ENCODE data around the gene CMKLR1. TPM values are rescaled to one million over a fixed set of nuclear protein-coding genes. Genes with fewer than 3 reads are reported as not detected.

Gene CMKLR1
- polyA plus RNA-seq, 1 of the 3 experiments (the other 2 are of a cell fraction): 0.15 TPM

DNA sequence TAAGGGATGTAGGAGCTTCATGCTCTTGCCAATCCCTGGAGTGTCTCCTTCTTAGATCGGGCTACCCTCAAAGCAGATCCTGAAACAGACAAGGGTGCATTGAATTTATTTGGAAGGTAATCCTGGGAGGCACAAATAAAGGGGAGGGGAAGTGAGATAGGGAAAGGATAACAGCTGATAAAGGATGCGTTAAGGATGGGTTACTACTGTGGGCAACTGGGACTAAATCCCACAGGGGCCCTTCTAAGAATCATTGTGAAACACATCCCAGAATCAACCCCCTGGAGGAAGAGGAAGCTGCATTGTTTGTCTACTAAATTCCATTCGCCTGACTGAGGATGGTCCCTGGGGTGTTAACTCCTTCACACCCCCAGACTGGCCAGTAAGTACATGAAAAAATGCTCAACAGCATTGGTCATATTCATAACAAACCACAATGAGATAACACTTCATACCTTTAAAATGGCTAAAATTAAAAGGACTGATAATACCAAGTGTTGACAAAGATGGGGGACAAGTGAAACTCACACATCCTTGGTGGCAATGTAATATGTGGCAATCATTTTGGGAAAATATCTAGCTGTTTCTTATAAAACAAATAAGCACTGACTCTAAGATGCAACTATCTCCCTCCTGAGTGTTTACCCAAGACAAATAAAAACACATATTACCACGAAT is 37.0 kb upstream of the CMKLR1 start:
- H3K4me2 ChIP-seq: no peak overlapping the region
- H3K9ac ChIP-seq: no peak overlapping the region
- no peaks in the 10 kb centered on the region for H3K79me2 ChIP-seq (ENCODE audit: insufficient read depth)
- H4K20me1 ChIP-seq (ENCODE audit: insufficient read depth): no peaks in the 10 kb centered on the region
- WGBS (ENCODE audit: low lambda C conversion rate): 23% methylated on average over 4 of the region's 4 CpGs
- no peak overlapping the region for H3K27ac ChIP-seq (ENCODE audit: low read depth in 2 of 2, low read length in 1 of 2)
- H3K4me3 ChIP-seq (ENCODE audit: low read depth in 2 of 2, low read length in 1 of 2): no peak overlapping the region
- no peaks in the 10 kb centered on the region for H3K9me3 ChIP-seq
- DNase-seq: no peak
- H3K4me1 ChIP-seq (ENCODE audit: control insufficient read depth in 1 of 2, insufficient read depth in 2 of 2, low read depth in 1 of 2, low read length in 1 of 2): peaks cover 0 to 17% of the 10 kb centered on the region in 2 experiments; a peak in 2 of 4 replicates
- H3K9me2 ChIP-seq: no peaks in the 10 kb centered on the region
- H3K36me3 ChIP-seq (replicated peaks in 1 of 2; ENCODE audit: control insufficient read depth in 1 of 2, insufficient read depth in 2 of 2, low read length in 1 of 2): no peaks in the 10 kb centered on the region
- CTCF ChIA-PET: interaction anchor here (1.0 kb wide), 1 partner anchor 81 kb away, joined by 3 read pairs; no protein-coding TSS in a partner anchor
- H3F3A ChIP-seq (replicated peaks; ENCODE audit: insufficient read depth): no peaks in the 10 kb centered on the region
- H3K27me3 ChIP-seq (ENCODE audit: insufficient read depth): no peaks in the 10 kb centered on the region
- POLR2A ChIA-PET: no interaction called here
- H2AFZ ChIP-seq (ENCODE audit: low read depth): no peak overlapping the region
- TF ChIP-seq FOXM1 (IDR thresholded peaks at IDR 0.05; ENCODE audit: low read depth): no peak
- TF ChIP-seq NRF1 (IDR thresholded peaks at IDR 0.05; ENCODE audit: low read depth, low read length): no peak
- no peak for TF ChIP-seq SIN3A (IDR thresholded peaks at IDR 0.05; ENCODE audit: borderline replicate concordance, low read depth, low read length)
- no peak for TF ChIP-seq RFX5 (IDR thresholded peaks at IDR 0.05; ENCODE audit: low read length)
- TF ChIP-seq FOXJ3 (CRISPR knock-in tag; IDR thresholded peaks at IDR 0.05): no peak
- no peak for TF ChIP-seq CHD2 (IDR thresholded peaks at IDR 0.05; ENCODE audit: low read length, partially characterized antibody)
- TF ChIP-seq NFIC (IDR thresholded peaks at IDR 0.05; ENCODE audit: borderline replicate concordance): no peak
- no peak for TF ChIP-seq RCOR1 (IDR thresholded peaks at IDR 0.05; ENCODE audit: low read length)
- TF ChIP-seq GABPA (IDR thresholded peaks at IDR 0.05; ENCODE audit: low read depth): no peak
- TF ChIP-seq EZH2phosphoT487 (IDR thresholded peaks at IDR 0.05; ENCODE audit: borderline replicate concordance, low read depth): no peak
- TF ChIP-seq SMC3 (IDR thresholded peaks at IDR 0.05; ENCODE audit: low read depth, low read length): no peak
- no peak for TF ChIP-seq ELF1 (IDR thresholded peaks at IDR 0.05)
- no peak for TF ChIP-seq RAD21 (IDR thresholded peaks at IDR 0.05; ENCODE audit: low read length)
- no peak for TF ChIP-seq RXRA (IDR thresholded peaks at IDR 0.05; ENCODE audit: borderline replicate concordance, low read depth)
- TF ChIP-seq, protein P1, sequence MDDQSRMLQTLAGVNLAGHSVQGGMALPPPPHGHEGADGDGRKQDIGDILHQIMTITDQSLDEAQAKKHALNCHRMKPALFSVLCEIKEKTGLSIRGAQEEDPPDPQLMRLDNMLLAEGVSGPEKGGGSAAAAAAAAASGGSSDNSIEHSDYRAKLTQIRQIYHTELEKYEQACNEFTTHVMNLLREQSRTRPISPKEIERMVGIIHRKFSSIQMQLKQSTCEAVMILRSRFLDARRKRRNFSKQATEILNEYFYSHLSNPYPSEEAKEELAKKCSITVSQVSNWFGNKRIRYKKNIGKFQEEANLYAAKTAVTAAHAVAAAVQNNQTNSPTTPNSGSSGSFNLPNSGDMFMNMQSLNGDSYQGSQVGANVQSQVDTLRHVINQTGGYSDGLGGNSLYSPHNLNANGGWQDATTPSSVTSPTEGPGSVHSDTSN (IDR thresholded peaks at IDR 0.05): no peak

GRCh38 chr12:108374596-108375320 is 35.6 kb upstream of the CMKLR1 start:
- no peak overlapping the region for H3K9ac ChIP-seq
- TF ChIP-seq, protein P2, sequence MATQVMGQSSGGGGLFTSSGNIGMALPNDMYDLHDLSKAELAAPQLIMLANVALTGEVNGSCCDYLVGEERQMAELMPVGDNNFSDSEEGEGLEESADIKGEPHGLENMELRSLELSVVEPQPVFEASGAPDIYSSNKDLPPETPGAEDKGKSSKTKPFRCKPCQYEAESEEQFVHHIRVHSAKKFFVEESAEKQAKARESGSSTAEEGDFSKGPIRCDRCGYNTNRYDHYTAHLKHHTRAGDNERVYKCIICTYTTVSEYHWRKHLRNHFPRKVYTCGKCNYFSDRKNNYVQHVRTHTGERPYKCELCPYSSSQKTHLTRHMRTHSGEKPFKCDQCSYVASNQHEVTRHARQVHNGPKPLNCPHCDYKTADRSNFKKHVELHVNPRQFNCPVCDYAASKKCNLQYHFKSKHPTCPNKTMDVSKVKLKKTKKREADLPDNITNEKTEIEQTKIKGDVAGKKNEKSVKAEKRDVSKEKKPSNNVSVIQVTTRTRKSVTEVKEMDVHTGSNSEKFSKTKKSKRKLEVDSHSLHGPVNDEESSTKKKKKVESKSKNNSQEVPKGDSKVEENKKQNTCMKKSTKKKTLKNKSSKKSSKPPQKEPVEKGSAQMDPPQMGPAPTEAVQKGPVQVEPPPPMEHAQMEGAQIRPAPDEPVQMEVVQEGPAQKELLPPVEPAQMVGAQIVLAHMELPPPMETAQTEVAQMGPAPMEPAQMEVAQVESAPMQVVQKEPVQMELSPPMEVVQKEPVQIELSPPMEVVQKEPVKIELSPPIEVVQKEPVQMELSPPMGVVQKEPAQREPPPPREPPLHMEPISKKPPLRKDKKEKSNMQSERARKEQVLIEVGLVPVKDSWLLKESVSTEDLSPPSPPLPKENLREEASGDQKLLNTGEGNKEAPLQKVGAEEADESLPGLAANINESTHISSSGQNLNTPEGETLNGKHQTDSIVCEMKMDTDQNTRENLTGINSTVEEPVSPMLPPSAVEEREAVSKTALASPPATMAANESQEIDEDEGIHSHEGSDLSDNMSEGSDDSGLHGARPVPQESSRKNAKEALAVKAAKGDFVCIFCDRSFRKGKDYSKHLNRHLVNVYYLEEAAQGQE (IDR thresholded peaks at IDR 0.05; ENCODE audit: low read depth, low read length): no peak
- TF ChIP-seq YY1 (IDR thresholded peaks at IDR 0.05; ENCODE audit: low read depth) (no peak), EZH2phosphoT487 (IDR thresholded peaks at IDR 0.05; ENCODE audit: borderline replicate concordance, low read depth) (no peak), FOXM1 (IDR thresholded peaks at IDR 0.05; ENCODE audit: low read depth) (no peak), RAD21 (IDR thresholded peaks at IDR 0.05; ENCODE audit: low read length) (no peak), RXRA (IDR thresholded peaks at IDR 0.05; ENCODE audit: borderline replicate concordance, low read depth) (no peak), TAF1 (IDR thresholded peaks at IDR 0.05; ENCODE audit: borderline replicate concordance, low read depth, low read length) (no peak), FOXJ3 (CRISPR knock-in tag; IDR thresholded peaks at IDR 0.05) (no peak), SMC3 (IDR thresholded peaks at IDR 0.05; ENCODE audit: low read depth, low read length) (no peak), SIN3A (IDR thresholded peaks at IDR 0.05; ENCODE audit: borderline replicate concordance, low read depth, low read length) (no peak)
- H3K9me2 ChIP-seq: no peaks in the 10 kb centered on the region
- H2AFZ ChIP-seq (ENCODE audit: low read depth): no peak overlapping the region
- no peaks in the 10 kb centered on the region for H4K20me1 ChIP-seq (ENCODE audit: insufficient read depth)
- H3K79me2 ChIP-seq (ENCODE audit: insufficient read depth): no peaks in the 10 kb centered on the region
- no peak for DNase-seq
- no peak overlapping the region for H3K4me2 ChIP-seq
- no peak overlapping the region; a peak in 1 of 4 replicates for H3K27ac ChIP-seq (ENCODE audit: low read depth in 2 of 2, low read length in 1 of 2)
- H3K4me3 ChIP-seq (ENCODE audit: low read depth in 2 of 2, low read length in 1 of 2): no peak overlapping the region
- H3K36me3 ChIP-seq (replicated peaks in 1 of 2; ENCODE audit: control insufficient read depth in 1 of 2, insufficient read depth in 2 of 2, low read length in 1 of 2): no peaks in the 10 kb centered on the region
- H3K27me3 ChIP-seq (ENCODE audit: insufficient read depth): no peaks in the 10 kb centered on the region
- 42% methylated on average over 1 of the region's 2 CpGs for whole genome bisulfite sequencing (ENCODE audit: low lambda C conversion rate)
- POLR2A ChIA-PET: no interaction called here
- H3F3A ChIP-seq (replicated peaks; ENCODE audit: insufficient read depth): no peaks in the 10 kb centered on the region
- CTCF ChIA-PET: interaction anchor here (0.6 to 1.6 kb wide), 3 partner anchors 36 to 205 kb away, joined by 3 read pairs; partner anchors contain the start of gene CMKLR1
- H3K9me3 ChIP-seq: no peaks in the 10 kb centered on the region
- H3K4me1 ChIP-seq (ENCODE audit: control insufficient read depth in 1 of 2, insufficient read depth in 2 of 2, low read depth in 1 of 2, low read length in 1 of 2): peaks cover 0 to 24% of the 10 kb centered on the region in 2 experiments; a peak in 2 of 4 replicates

All from SK-N-SH (cell line).